Ishikawa (cell line): ENCODE measurements around the gene PPP2R1A.

Experiments
- CEBPB ChIP-seq: IDR thresholded peaks from 2 replicates; pipeline ENCODE4 v1.6.1; 2012
- CREB1 ChIP-seq: IDR thresholded peaks from 2 replicates; pipeline ENCODE4 v1.6.1; 2012; ENCODE audit warnings: low read depth
- EGR1 ChIP-seq: IDR thresholded peaks from 2 replicates; pipeline ENCODE4 v1.6.1; 2012
- EP300 ChIP-seq: IDR thresholded peaks from 2 replicates; pipeline ENCODE4 v1.6.1; 2012; ENCODE audit warnings: borderline replicate concordance
- FOXM1 ChIP-seq: IDR thresholded peaks from 2 replicates; pipeline ENCODE4 v1.6.1; 2012; ENCODE audit warnings: low read depth, borderline replicate concordance
- NFIC ChIP-seq: IDR thresholded peaks from 2 replicates; pipeline ENCODE4 v1.6.1; 2012
- RAD21 ChIP-seq: IDR thresholded peaks from 2 replicates; pipeline ENCODE4 v1.6.1; 2012; ENCODE audit warnings: low read depth
- REST ChIP-seq: IDR thresholded peaks from 2 replicates; pipeline ENCODE4 v1.6.1; 2012; ENCODE audit warnings: low read depth, mild to moderate bottlenecking
- TAF1 ChIP-seq: IDR thresholded peaks from 2 replicates; pipeline ENCODE4 v1.6.1; 2012; ENCODE audit warnings: low read depth, mild to moderate bottlenecking
- TCF12 ChIP-seq: IDR thresholded peaks from 2 replicates; pipeline ENCODE4 v1.6.1; 2012; ENCODE audit warnings: low read depth
- TEAD4 ChIP-seq: IDR thresholded peaks from 2 replicates; pipeline ENCODE4 v1.6.1; 2012
- YY1 ChIP-seq: IDR thresholded peaks from 2 replicates; pipeline ENCODE4 v1.6.1; 2012; ENCODE audit warnings: low read depth
- ZBTB7A ChIP-seq: IDR thresholded peaks from 2 replicates; pipeline ENCODE4 v1.6.1; 2012; ENCODE audit warnings: low read depth
- TF ChIP-seq, protein P1 (sequence below): IDR thresholded peaks from 2 replicates; pipeline ENCODE4 v1.6.1; 2012
- TF ChIP-seq, protein P2 (sequence below): IDR thresholded peaks from 2 replicates; pipeline ENCODE4 v1.6.1; 2012

The PPP2R1A gene

DNA sequence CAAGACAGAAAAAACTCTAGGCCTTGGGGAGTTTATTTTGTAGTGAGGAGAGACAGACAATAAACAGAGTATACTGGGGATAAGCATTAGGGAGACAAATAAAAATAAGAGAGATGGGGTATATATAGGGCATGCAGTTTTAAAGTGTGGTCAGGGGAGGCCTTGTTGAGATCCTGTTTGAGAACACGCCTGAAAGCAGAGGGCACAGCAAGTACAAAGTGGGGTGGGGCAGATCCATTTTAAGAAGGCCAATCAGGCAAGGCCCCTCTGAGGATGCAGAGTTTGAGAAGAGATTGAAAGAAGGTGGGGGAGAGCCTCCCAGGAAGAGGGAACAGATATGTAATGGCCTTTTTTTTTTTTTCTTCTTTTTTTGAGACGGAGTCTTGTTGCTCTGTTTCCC, 2.1 kb downstream of the PPP2R1A start:
- TF ChIP-seq TCF12: no peak
- no peak for TF ChIP-seq YY1
- no peak for TF ChIP-seq REST
- TF ChIP-seq, protein P1, sequence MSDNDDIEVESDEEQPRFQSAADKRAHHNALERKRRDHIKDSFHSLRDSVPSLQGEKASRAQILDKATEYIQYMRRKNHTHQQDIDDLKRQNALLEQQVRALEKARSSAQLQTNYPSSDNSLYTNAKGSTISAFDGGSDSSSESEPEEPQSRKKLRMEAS: no peak
- TF ChIP-seq, protein P2, sequence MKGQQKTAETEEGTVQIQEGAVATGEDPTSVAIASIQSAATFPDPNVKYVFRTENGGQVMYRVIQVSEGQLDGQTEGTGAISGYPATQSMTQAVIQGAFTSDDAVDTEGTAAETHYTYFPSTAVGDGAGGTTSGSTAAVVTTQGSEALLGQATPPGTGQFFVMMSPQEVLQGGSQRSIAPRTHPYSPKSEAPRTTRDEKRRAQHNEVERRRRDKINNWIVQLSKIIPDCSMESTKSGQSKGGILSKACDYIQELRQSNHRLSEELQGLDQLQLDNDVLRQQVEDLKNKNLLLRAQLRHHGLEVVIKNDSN: no peak
- no peak for TF ChIP-seq EP300
- TF ChIP-seq EGR1: no peak

DNA sequence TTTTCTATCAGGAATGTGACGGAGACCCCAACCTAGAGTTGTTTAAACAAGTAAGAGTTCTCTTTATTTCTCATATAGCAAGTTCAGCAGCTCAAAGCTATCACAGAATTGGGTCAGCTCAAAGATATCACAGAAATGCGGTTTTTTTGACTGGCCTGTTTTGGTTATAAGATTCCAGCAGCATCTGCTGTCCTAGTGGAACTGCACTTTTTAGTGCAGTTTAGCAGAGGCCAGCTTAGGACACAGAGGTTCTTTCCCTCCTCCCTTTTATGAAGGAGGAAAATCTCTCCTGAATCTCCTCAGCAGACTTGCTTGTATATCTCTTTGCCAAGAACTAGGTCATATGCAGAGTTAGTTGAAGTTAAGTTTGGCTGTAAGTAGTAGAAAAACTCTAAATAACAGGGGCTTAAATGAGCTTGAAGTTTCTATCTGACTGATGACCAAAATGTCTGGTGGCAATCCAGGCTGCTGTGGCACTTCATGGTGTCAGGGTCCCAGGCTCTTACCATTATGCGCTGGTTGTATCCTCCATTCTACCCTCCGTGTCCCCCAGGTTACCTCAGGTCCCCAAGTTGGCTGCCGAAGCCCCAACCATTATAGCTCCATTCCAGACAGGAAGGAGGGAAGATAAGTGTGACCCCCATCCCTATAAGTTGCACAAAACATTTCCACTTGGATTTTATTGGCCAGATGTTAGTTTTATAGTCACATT, 6.6 kb downstream of the PPP2R1A start:
- no peak for TF ChIP-seq CEBPB
- no peak for TF ChIP-seq TEAD4
- TF ChIP-seq CREB1: no peak
- TF ChIP-seq RAD21: no peak
- TF ChIP-seq, protein P1: no peak
- TF ChIP-seq, protein P2: no peak
- no peak for TF ChIP-seq EP300
- no peak for TF ChIP-seq REST
- TF ChIP-seq NFIC: no peak
- no peak for TF ChIP-seq FOXM1
- TF ChIP-seq TAF1: no peak
- no peak for TF ChIP-seq EGR1
- TF ChIP-seq YY1: no peak
- no peak for TF ChIP-seq ZBTB7A
- no peak for TF ChIP-seq TCF12

DNA sequence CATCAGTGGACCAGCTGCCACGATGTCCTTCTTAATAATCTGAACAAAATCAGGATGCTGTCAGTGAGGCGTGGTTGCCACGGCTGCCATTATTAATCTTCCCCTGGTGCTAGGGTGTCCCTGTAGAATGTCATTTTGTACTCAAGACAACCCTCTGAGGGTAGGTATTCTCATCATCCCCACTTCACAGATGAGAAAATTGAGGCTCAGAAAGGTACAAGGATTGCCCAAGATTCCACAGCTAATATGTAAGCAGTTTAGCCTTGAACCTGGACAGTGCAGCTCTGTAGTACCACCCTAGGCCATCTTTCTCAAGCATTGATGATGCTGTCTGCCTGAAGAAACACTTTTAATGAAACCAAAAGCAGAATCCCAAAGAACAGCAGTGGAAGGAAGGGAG, 8.1 kb downstream of the PPP2R1A start:
- TF ChIP-seq EP300 (no peak), TAF1 (no peak), EGR1 (no peak), ZBTB7A (no peak), CEBPB (no peak), TCF12 (no peak), TEAD4 (no peak), YY1 (no peak), FOXM1 (no peak), CREB1 (no peak), NFIC (no peak), RAD21 (no peak), REST (no peak)
- TF ChIP-seq, protein P1: no peak
- TF ChIP-seq, protein P2: no peak

- no peak for TF ChIP-seq CREB1
- no peak for TF ChIP-seq FOXM1
These were observed 8.8 kb downstream of the PPP2R1A start for GRCh38 chr19:52198678-52199077.
